SU-DHL-6 (cell line): ENCODE measurements around the gene CNDP1.

Experiments
- EZH2phosphoT487 ChIP-seq: fragments of 200-600 bp; sonication (generic), shearing (Covaris generic); conservative IDR thresholded peaks from 2 replicates; pipeline ENCODE4 v1.6.1; 2018; ENCODE audit warnings: mild to moderate bottlenecking, antibody characterized with exemption, low read length, moderate library complexity, mixed read lengths
- TF ChIP-seq, protein P1 (sequence below): fragments of 200-600 bp; sonication (generic); IDR thresholded peaks from one replicate; pipeline ENCODE4 v1.5.1; 2017; ENCODE audit warnings: antibody characterized with exemption, mild to moderate bottlenecking, low read length, moderate library complexity; ENCODE audit not compliant: insufficient read depth, poor library complexity, severe bottlenecking

DNA sequence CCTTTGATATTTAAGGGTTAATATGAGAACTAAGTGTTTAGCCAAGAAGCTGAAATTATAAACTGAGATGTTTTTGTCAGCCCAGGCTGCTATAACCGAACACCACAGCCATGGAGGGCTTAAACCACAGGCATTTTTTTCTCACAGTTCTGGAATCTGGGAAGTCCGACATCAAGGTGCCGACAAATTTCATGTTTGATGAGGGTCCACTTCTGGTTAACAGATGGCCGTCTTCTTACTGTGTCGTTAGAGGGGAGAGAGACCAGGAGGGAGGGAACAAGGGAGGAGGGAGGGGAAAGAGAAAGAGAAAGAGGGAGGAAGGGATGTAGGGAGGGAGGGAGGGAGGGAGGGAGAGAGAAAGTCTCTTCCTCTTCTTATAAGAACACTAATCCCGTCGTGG is 44.6 kb upstream of the CNDP1 start:
- TF ChIP-seq, protein P1, sequence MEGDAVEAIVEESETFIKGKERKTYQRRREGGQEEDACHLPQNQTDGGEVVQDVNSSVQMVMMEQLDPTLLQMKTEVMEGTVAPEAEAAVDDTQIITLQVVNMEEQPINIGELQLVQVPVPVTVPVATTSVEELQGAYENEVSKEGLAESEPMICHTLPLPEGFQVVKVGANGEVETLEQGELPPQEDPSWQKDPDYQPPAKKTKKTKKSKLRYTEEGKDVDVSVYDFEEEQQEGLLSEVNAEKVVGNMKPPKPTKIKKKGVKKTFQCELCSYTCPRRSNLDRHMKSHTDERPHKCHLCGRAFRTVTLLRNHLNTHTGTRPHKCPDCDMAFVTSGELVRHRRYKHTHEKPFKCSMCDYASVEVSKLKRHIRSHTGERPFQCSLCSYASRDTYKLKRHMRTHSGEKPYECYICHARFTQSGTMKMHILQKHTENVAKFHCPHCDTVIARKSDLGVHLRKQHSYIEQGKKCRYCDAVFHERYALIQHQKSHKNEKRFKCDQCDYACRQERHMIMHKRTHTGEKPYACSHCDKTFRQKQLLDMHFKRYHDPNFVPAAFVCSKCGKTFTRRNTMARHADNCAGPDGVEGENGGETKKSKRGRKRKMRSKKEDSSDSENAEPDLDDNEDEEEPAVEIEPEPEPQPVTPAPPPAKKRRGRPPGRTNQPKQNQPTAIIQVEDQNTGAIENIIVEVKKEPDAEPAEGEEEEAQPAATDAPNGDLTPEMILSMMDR = no peak
- TF ChIP-seq EZH2phosphoT487 = no peak
